Liver (tissue), 4 donors: ENCODE results near the gene JAKMIP1. TPM values are rescaled to one million over a fixed set of nuclear protein-coding genes. Genes with fewer than 3 reads are reported as not detected.

Source experiments
- polyA plus RNA-seq, 2 donors: library from polyadenylated mRNA; stranded (reverse) in 1 of 2; unstranded in 1 of 2; fragments of 200-250 nt in 1 of 2; fragments of >200 nt in 1 of 2; fragmentation: Nextera tagmentation in 1 of 2; extraction: Ambion mirVana in 1 of 2; gene quantifications; one replicate each; pipeline versions ENCODE4 v1.2.1 to v1.2.3, GENCODE V29; 2013 to 2015
- total RNA-seq, 2 donors: library from RNA; depleted of rRNA; stranded (reverse); fragments of >200 nt; gene quantifications; one replicate each; pipeline ENCODE4 v1.2.3, GENCODE V29; 2014
- donor health status: healthy.
- donor health status: healthy.
- donor health status: healthy.

Gene JAKMIP1
- total and polyA plus RNA-seq, 4 donors = 0.08 to 0.50 TPM; not detected in 2

Other genes with a start within 250 kb of the JAKMIP1 start
- gene C4orf50, start 182.1 kb downstream of the JAKMIP1 start, total RNA-seq = under 1 TPM in 1 of 2 donors, not detected in 1; 0.17 TPM
- gene C4orf50, start 182.1 kb downstream of the JAKMIP1 start, polyA plus RNA-seq = under 1 TPM in 1 of 2 donors, not detected in 1; under 0.01 TPM
- gene WFS1, start 69.3 kb upstream of the JAKMIP1 start, total RNA-seq = 10 to 100 TPM; 12.8 to 13.2 TPM
- 10 to 100 TPM in 1 of 2 donors, 1 to 10 TPM in 1; 6.0 to 23.9 TPM for gene WFS1, start 69.3 kb upstream of the JAKMIP1 start, polyA plus RNA-seq